GM21717 (cell line): ENCODE results near the gene GNB3.

Source experiments
- ATAC-seq: cut with Tn5 transposase; IDR thresholded peaks from one replicate; pipeline ENCODE4 v1.9.1; 2021; ENCODE audit warnings: mild to moderate bottlenecking, moderate library complexity; ENCODE audit not compliant: unreplicated experiment

The GNB3 gene

GRCh38 chr12:6836851-6837250 lies 3.9 kb upstream of the GNB3 start:
- no peak for ATAC-seq

DNA sequence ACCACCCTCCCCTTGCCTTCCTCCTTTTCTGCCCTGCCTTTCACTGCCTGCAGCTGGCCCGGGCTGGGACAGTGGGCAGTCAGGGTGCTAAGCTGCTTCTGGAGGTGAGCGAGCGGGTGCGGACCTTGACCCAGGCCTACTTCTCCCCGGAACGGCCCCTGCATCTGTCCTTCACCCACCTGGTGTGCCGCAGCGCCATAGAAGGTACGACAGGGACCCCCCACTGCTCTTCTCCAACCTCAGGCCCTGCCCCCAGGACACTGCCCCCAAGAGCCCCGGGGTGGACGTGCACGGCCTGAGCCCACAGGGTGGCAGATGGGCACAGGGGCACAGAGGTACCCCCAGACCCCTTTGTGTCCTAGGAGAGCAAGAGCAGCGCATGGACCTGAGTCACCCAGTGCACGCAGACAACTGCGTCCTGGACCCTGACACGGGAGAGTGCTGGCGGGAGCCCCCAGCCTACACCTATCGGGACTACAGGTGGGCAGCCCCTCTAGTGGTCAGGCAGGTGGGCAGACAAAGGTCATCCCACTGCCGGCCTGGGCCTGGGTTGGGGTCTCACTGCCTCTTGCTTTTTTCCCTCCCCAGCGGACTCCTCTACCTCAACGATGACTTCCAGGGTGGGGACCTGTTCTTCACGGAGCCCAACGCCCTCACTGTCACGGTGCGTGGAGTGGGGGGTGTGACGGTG lies 3.2 kb upstream of the GNB3 start:
- ATAC-seq = no peak

DNA sequence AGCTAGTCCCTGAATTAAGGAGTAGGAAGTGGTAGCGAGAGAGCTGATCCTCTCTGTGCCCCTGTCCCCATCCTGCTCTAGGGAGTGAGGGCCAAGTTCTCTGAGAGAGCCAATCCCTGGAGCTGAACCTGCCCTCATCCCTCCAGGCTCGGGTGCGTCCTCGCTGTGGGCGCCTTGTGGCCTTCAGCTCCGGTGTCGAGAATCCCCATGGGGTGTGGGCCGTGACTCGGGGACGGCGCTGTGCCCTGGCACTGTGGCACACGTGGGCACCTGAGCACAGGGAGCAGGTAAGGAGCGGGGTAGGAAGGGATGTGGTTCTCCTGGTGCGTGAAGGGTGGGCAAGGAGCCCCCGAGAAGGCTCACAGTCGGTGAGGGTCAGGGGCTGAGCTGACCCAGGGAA lies 1.9 kb upstream of the GNB3 start:
- no peak for ATAC-seq

DNA sequence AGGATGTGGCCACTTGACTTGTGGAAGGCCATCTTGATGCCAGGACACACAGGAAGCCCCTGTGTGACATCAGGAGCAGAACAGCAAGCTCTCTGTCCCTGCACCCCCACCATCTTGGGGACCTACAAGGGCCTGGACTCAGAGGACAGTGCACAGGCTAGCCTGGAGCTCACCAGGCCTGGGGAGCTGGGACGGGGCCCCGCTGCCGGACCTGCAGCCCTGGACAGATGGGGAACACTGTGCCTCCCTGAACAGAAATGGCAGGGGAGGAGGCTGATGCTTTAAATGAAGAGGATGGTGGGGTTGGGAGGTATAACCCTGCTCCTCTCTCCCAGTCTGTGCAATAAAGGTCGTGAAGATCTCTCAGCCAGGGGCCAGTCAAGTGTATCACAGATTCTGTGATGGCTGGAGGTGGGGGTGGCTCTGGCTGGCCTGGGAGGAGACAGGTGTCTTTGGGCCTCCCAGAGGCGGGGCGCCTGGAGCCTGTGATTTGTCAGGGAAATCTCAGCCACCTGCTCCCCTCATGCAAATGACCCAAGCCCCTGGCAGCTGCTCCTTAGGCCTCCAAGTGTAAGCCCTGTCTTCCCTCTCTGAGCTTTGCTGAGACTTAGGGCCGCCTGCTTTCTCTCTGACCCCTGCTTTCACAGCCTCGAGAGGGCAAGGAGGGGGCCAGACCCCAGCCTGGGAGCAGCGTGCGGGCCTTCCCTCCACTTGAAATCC lies 1.1 kb upstream of the GNB3 start:
- peak; percentile 70 for ATAC-seq

GRCh38 chr12:6840330-6840729 lies 395 bp upstream of the GNB3 start:
- no peak for ATAC-seq

DNA sequence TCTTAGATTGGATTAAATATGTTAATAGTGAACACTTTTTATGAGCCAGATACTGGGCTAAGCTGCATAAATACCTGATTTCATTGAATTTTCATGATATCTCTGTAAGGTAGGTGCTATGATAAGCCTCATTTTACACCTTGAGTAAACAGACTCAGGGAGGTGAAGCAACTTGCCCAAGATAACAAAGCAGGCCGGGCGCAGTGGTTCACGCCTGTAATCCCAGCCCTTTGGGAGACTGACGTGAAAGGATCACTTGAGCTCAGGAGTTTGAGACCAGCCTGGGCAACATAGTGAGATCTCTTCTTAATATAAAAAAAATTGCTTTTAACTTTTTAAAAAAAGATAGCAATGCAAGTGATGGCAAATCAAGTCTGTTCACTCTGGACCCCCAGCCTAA lies 1.4 kb downstream of the GNB3 start:
- ATAC-seq = no peak

GRCh38 chr12:6843118-6843902 lies 2.6 kb downstream of the GNB3 start:
- ATAC-seq = no peak

GRCh38 chr12:6845395-6845794 lies 4.7 kb downstream of the GNB3 start:
- ATAC-seq = no peak

DNA sequence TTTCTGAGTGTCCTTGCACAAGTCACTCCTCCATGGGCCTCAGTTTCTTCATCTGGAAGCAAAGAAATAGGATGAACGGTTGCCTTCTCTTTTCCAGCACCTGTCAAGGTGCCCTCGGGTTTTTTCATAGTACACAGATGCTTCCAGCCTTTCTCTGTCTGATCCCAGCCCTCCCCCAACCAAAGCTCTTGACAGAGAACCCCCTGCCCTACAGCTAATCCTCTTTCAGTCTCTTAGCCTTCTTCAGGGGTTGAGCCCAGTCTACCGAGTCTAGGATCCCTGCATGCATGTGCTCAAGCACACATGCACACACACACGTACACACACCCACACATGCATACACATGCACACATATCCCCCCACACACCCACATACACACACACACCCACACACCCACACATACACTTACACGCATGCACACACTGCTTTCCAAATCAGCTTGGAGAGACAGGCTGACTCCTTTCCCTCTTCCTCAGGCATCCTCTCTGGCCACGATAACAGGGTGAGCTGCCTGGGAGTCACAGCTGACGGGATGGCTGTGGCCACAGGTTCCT lies 5.7 kb downstream of the GNB3 start:
- no peak for ATAC-seq

DNA sequence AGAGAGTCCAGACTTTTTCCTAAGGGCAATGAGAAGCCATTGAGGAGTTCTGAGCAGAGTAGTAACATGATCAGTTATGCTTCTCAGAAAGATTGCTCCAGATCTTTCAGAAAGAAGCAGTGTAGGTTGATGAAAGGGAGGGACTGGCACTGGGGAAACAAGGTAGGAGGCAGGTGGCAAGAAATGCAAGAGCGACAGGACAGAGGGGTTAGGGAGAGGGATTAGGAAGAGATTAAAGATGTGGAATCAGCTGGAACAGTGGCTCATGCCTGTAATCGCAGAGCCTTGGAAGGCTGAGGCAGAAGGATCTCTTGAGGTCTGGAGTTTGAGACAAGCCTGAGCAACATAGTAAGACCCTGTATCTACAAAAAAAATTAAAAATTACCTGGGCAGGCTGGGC lies 7.0 kb downstream of the GNB3 start:
- no peak for ATAC-seq

GRCh38 chr12:6849427-6849826 lies 8.7 kb downstream of the GNB3 start:
- no peak for ATAC-seq

DNA sequence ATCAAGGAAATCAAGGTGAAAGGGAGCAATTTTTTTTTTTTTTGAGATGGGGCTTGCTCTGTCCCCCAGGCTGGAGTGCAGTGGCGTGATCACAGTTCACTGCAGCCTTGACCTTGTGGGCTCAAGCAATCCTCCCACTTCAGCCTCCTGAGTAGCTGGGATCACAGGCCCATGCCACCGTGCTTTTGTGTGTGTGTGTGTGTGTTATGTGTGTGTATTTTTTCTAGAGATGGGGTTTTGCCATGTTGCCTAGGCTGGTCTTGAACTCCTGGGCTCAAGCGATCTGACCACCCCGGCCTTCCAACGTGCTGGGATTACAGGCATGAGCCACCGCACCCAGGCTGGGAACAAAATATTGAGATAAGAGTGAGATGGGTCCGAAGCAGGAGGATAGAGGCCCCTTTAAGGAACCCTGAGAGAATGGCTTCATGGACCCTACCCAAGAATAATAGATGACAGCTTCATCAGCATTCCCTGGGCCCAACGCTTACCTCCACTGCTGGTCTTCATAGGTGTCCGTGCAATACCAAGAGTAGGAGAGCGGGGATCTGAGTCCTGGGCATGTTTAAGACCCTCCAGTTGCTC lies 9.3 kb downstream of the GNB3 start:
- ATAC-seq = no peak

DNA sequence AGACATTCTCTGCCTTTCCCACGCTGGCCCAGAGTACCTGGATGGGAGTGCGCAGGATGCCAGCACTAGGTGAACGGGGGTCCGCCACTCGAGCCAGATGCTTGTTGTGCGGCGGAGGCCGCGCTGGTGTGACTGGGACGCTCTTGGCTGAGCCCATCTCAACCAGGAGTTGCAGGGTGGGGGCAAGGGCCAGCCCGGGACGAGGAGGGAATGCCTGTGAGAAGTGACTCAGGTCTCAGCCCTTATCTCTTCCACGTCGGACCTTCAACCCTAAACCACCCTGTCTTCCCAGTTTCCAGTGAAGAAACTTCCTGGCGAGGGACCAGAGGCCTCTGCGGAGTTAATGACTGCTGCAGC lies 10.0 kb downstream of the GNB3 start:
- ATAC-seq = no peak

- ATAC-seq = peak; percentile 49
These were observed 10.6 kb downstream of the GNB3 start, which contains the start of gene CDCA3 for GRCh38 chr12:6851153-6851920. TSS of gene CDCA3 (minus strand) at chr12:6851286. CDS start at chr12:6850952, 334 bp downstream.

GRCh38 chr12:6851921-6852650 lies 11.4 kb downstream of the GNB3 start, which contains the start of gene USP5:
TSS of gene USP5 (plus strand) at chr12:6852150. CDS start at chr12:6852180, 30 bp downstream.
- peak; percentile 73 for ATAC-seq

GRCh38 chr12:6852651-6853354 lies 12.1 kb downstream of the GNB3 start:
- ATAC-seq = no peak

DNA sequence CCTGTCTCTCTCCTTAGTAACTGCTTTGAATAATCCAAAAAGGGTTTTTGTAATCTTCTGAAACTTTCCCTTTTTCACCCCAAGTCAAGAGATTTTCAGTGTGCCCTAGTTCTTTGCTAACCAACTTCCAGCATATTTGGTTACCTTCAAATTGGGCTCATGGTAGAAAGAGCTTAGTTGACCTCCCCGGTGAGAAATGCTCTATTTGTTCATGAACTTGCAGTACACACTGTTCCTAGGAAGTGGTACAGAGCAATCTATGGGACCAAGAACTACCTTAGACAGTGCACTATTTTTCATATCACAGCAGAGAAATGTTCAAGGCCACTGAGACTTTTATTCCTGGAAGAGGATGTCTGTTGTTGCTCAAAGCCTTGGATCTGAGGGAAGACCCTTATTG lies 12.9 kb downstream of the GNB3 start:
- ATAC-seq = no peak

DNA sequence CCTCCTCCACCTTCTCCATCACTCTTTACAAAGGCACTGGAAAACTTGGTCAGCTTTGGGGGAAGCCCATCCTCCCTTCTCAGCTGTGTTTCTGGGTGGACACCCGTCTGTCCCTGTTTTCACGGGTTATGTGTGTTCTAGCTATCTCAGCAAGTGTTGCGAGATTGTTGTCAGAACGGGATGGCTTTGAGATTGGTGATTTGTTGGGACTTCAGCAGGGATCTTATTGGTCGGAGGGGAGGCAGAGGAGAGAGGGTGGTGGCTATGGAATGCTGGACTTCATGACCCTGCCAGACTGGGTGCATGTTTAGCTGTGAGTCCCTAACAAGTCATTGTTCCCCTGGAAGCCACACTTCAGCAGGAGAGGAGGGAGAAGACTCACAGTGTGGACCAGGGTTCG lies 13.3 kb downstream of the GNB3 start:
- no peak for ATAC-seq

DNA sequence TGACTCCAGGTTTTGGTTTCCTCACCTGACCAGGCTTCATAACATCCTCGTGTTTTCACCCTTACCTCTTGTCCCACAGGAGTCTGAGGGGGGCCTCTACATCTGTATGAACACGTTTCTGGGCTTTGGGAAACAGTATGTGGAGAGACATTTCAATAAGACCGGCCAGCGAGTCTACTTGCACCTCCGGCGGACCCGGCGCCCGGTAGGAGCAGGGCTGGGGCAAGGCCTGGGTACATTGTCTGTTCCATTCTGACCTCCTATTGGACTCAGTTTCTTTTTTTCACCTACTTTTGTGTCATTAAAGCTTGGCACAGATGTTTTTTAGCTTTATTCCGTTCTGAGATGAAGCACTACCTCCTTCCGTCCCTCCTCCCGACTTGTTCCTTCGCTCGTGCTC lies 14.6 kb downstream of the GNB3 start:
- no peak for ATAC-seq
